ENCODE results near the gene B3GALT6. TPM values are rescaled to one million over a fixed set of nuclear protein-coding genes. Genes with fewer than 3 reads are reported as not detected.

Gene B3GALT6
- total and polyA plus RNA-seq, 8 donors, result 6.2 to 13.4 (median 8.8) TPM

- H3K36me3 ChIP-seq, result no peaks in the 10 kb centered on the region
- no peaks in the 10 kb centered on the region for H3K9me3 ChIP-seq
- no peak overlapping the region for H3K27ac ChIP-seq
- WGBS, 2 donors, result 86 to 87% methylated on average over 15 of the region's 15 CpGs
- ATAC-seq (no peak), FAIRE-seq (no peak), DNase-seq (peak in 1 of 6 donors; percentile 76)
- no peaks in the 10 kb centered on the region for H3K27me3 ChIP-seq
- no peak for TF ChIP-seq CTCF (IDR thresholded peaks at IDR 0.05)
- H3K4me3 ChIP-seq, result no peak overlapping the region
- H3K4me1 ChIP-seq, result peaks cover 10 to 21% (median 14%) of the 10 kb centered on the region in 3 donors
- intact Hi-C loops (cut with DNase I), result no loop called here
Observed at GRCh38 chr1:1274931-1275431, 42.9 kb downstream of the B3GALT6 start.

GRCh38 chr1:1275836-1276235 is 43.8 kb downstream of the B3GALT6 start:
- Histone ChIP-seq H3K27ac (no peak overlapping the region), H3K4me3 (no peak overlapping the region), H3K4me1 (peaks cover 7 to 21% (median 12%) of the 10 kb centered on the region in 3 donors), H3K27me3 (no peaks in the 10 kb centered on the region), H3K36me3 (no peaks in the 10 kb centered on the region), H3K9me3 (no peaks in the 10 kb centered on the region)
- DNase-seq (no peak), ATAC-seq (no peak), FAIRE-seq (no peak)
- intact Hi-C loops (cut with DNase I), result no loop called here
- TF ChIP-seq CTCF (IDR thresholded peaks at IDR 0.05), result no peak
- WGBS, 2 donors, result 78 to 83% methylated on average over 9 of the region's 9 CpGs

- Histone ChIP-seq H3K27me3 (no peaks in the 10 kb centered on the region), H3K4me3 (no peak overlapping the region), H3K36me3 (no peaks in the 10 kb centered on the region), H3K27ac (no peak overlapping the region), H3K4me1 (peaks cover 5 to 13% (median 11%) of the 10 kb centered on the region in 3 donors), H3K9me3 (no peaks in the 10 kb centered on the region)
- FAIRE-seq (no peak), ATAC-seq (no peak), DNase-seq (no peak)
- 92 to 95% methylated on average over 13 of the region's 13 CpGs for WGBS, 2 donors
- no peak for TF ChIP-seq CTCF (IDR thresholded peaks at IDR 0.05)
- intact Hi-C loops (cut with DNase I), result no loop called here
Observed at GRCh38 chr1:1278620-1279019, 46.6 kb downstream of the B3GALT6 start.

- Histone ChIP-seq H3K9me3 (no peaks in the 10 kb centered on the region), H3K27ac (no peak overlapping the region), H3K4me1 (peaks cover 5 to 13% (median 11%) of the 10 kb centered on the region in 3 donors), H3K27me3 (no peaks in the 10 kb centered on the region), H3K36me3 (no peaks in the 10 kb centered on the region), H3K4me3 (no peak overlapping the region)
- DNase-seq (no peak), ATAC-seq (no peak), FAIRE-seq (no peak)
- TF ChIP-seq CTCF (IDR thresholded peaks at IDR 0.05), result no peak
- WGBS, 2 donors, result 92 to 96% methylated on average over 16 to 17 of the region's 17 CpGs
- intact Hi-C loops (cut with DNase I), result no loop called here
Observed at GRCh38 chr1:1279028-1279427, 47.0 kb downstream of the B3GALT6 start.

GRCh38 chr1:1280782-1281481 is 48.9 kb downstream of the B3GALT6 start:
- TF ChIP-seq CTCF (IDR thresholded peaks at IDR 0.05), result no peak
- Histone ChIP-seq H3K4me1 (peaks cover 5 to 11% (median 10%) of the 10 kb centered on the region in 3 donors), H3K27me3 (no peaks in the 10 kb centered on the region), H3K27ac (peak overlapping the region in 1 of 4 donors; percentile 61), H3K4me3 (no peak overlapping the region), H3K36me3 (no peaks in the 10 kb centered on the region), H3K9me3 (no peaks in the 10 kb centered on the region)
- ATAC-seq (peak in 1 of 4 donors; percentile 2), FAIRE-seq (no peak), DNase-seq (peak in 2 of 6 donors; percentile 33 to 80)
- WGBS, 2 donors, result 82 to 84% methylated on average over 21 of the region's 21 CpGs
- intact Hi-C loops (cut with DNase I), result loop anchor here in 1 of 3 donors (10.0 kb wide), 1 partner anchor 296 kb away; the partner anchor contains the start of gene PERM1

Data from pancreas (tissue), 10 donors.